Psoas muscle (tissue), 8 donors: Measurements from ENCODE around the gene DBN1. TPM values are rescaled to one million over a fixed set of nuclear protein-coding genes. Genes with fewer than 3 reads are reported as not detected.

Source experiments
- ATAC-seq, 4 donors: fragments of 200-7000 bp; cut with Tn5 transposase; one replicate each; pipeline ENCODE4 v1.9.1; 2020; ENCODE audit warnings: moderate library complexity in 3 of 4, mild to moderate bottlenecking in 2 of 4
- DNase-seq, 2 donors: peaks; one replicate each; pipeline ENCODE4 v3.0.0-alpha.2; 2020
- H3K27ac ChIP-seq: fragments of 200-600 bp; one replicate; pipeline ENCODE4 v1.8.0; 2022
- H3K27me3 ChIP-seq, 3 donors: fragments of 200-600 bp in 1 of 3; one replicate each; pipeline versions ENCODE4 v1.6.1 to v1.8.0; 2013 to 2022; ENCODE audit warnings: low read length in 2 of 3, mild to moderate bottlenecking in 2 of 3, moderate library complexity in 1 of 3; ENCODE audit not compliant: insufficient read depth in 3 of 3
- H3K36me3 ChIP-seq, 2 donors: fragments of 200-600 bp in 1 of 2; one replicate each; pipeline versions ENCODE4 v1.6.1 to v1.8.0; 2013 to 2022; ENCODE audit warnings: low read depth in 1 of 2, mild to moderate bottlenecking in 1 of 2, moderate library complexity in 1 of 2; ENCODE audit not compliant: insufficient read depth in 1 of 2
- H3K4me1 ChIP-seq: fragments of 200-600 bp; one replicate; pipeline ENCODE4 v1.8.0; 2022
- H3K4me3 ChIP-seq: fragments of 200-600 bp; one replicate; pipeline ENCODE4 v1.8.0; 2022; ENCODE audit warnings: mild to moderate bottlenecking
- H3K9me3 ChIP-seq: fragments of 200-600 bp; one replicate; pipeline ENCODE4 v1.8.0; 2022
- CTCF ChIP-seq: fragments of 200-600 bp; IDR thresholded peaks from one replicate; pipeline ENCODE4 v1.8.0; 2022; ENCODE audit warnings: antibody characterized with exemption
- WGBS, 3 donors: extraction: QIAGEN DNeasy Blood & Tissue Kit; methylation state at CpG; one replicate each; pipeline versions ENCODE4 v1.1.6 to v1.1.7; 2013; 5-methylcytosine and 5-hydroxymethylcytosine counted together
- intact Hi-C, 2 donors: fragments of 100-400 bp; cut with DNase I; formaldehyde crosslinking; loops; one replicate each; pipeline versions ENCODE4 v1.11.0 to v1.14.2; 2022
- long read RNA-seq, 2 donors: library from polyadenylated mRNA; unstranded; transcript quantifications; one replicate each; pipeline ENCODE4 v2.0.0, GENCODE V29; 2021
- polyA plus RNA-seq, 3 donors: library from polyadenylated mRNA; stranded (reverse); fragments of 200-250 nt; gene quantifications; one replicate each; pipeline ENCODE4 v1.2.3, GENCODE V29; 2013
- total RNA-seq, 4 donors: library from RNA; stranded (reverse); fragmentation: NEBNext Ultra II Directional in 2 of 4; extraction: Animal tissue kit (Norgen Biotek cat#: 25700) in 2 of 4; gene quantifications; one replicate each; pipeline versions ENCODE4 v1.2.1 to v1.2.4, GENCODE V29; 2021 to 2023
- donor health status: healthy with polysubstance abuse.
- donor health status: DM: no; HTN: no; CAD: no; lungs with moderate emphysema.
- donor health status: Bipolar disorder and iron deficiency.
- donor health status: healthy.
- donor health status: DM: yes; HTN: yes; CAD: no.
- donor health status: DM: no; HTN: no; CAD: no.
- donor health status: DM: no; HTN: no; CAD: no.
- donor health status: DM: yes; HTN: yes; CAD: no.

The DBN1 gene
- 10 to 100 TPM; 17.7 to 28.4 (median 24.3) TPM for total RNA-seq
- 10 to 100 TPM in 2 of 3 donors, 1 to 10 TPM in 1; 8.1 to 20.8 (median 20.1) TPM for polyA plus RNA-seq
- long read RNA-seq, donor 1, transcript DBN1-202 (14 exons, 2,995 nt): minor isoform, 16 of 56 reads
- long read RNA-seq, donor 1, transcript DBN1-203 (15 exons, 2,701 nt): major isoform, 24 of 56 reads
- long read RNA-seq, donor 1, partial matches to known transcripts: 7 of 56 reads
- long read RNA-seq, donor 1, other reads (novel, unspliced or antisense): 9 of 56 reads
- long read RNA-seq, donor 2, transcript DBN1-203 (15 exons, 2,701 nt): minor isoform, 12 of 61 reads
- long read RNA-seq, donor 2, transcript DBN1-202 (14 exons, 2,995 nt): major isoform, 31 of 61 reads
- long read RNA-seq, donor 2, partial matches to known transcripts: 9 of 61 reads
- long read RNA-seq, donor 2, other reads (novel, unspliced or antisense): 9 of 61 reads

DNA sequence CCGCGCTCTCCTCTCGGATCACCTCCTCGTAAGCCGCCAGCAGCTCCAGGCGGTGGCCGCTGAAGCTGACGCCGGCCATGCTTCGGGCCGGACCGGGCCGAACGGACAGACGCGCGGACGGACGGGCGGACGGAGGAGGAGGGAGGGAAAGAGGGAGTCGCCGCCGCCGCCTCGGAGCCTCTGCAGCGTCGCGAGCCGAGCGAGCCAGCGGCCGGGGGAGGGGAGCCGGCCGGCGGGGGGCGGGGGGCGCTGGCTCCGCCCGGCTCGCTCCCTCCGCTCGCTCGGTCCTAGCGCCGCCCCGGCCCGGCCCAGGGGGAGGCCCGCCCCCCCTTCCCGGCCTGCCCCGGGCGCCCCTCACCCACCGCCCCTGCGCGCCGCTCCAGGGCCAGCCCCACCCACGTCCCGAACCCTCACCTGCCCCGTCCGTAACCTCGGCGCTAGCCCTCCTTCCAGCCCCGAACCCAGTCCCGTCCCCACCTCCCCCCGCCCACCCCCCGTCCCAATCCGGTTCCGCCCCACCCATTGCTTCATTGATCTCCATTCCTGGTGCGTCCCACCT, at the start of gene DBN1:
Gene DBN1, minus strand, starts transcription at position 192 of the 559 bp plus-strand sequence. Its CDS starts 113 bp downstream, at position 79.
- peak; percentile 62 to 78 for DNase-seq
- ATAC-seq: peak; percentile 23 to 58 (median 46)
- Histone ChIP-seq H3K27me3 (no peaks in the 10 kb centered on the region), H3K36me3 (no peaks in the 10 kb centered on the region), H3K4me1 (peaks cover 11% of the 10 kb centered on the region), H3K4me3 (peak within 1 kb of the TSS; percentile 76), H3K9me3 (no peaks in the 10 kb centered on the region), H3K27ac (peak within 1 kb of the TSS; percentile 55)
- WGBS, 3 donors: 4 to 14% (median 8%) methylated on average over 7 to 65 of the region's 69 CpGs
- intact Hi-C loops: no loop called here
- no peak for TF ChIP-seq CTCF

- Histone ChIP-seq H3K36me3 (peaks cover 0 to 71% of the 10 kb centered on the region in 2 donors), H3K27me3 (no peaks in the 10 kb centered on the region), H3K4me3 (no peak overlapping the region), H3K9me3 (no peaks in the 10 kb centered on the region), H3K4me1 (peaks cover 35% of the 10 kb centered on the region), H3K27ac (peak overlapping the region; percentile 6)
- 41 to 80% (median 51%) methylated on average over 2 of the region's 2 CpGs for WGBS, 3 donors
- no peak for ATAC-seq
- intact Hi-C loops: no loop called here
- TF ChIP-seq CTCF: peak; percentile 4
- DNase-seq: peak in 1 of 2 donors; percentile 31
Measured at GRCh38 chr5:177520916-177521513, 47.6 kb upstream of the DBN1 start.

GRCh38 chr5:177520271-177520670, 46.8 kb upstream of the DBN1 start:
- Histone ChIP-seq H3K9me3 (no peaks in the 10 kb centered on the region), H3K4me1 (peaks cover 35% of the 10 kb centered on the region), H3K4me3 (no peak overlapping the region), H3K27ac (peak overlapping the region; percentile 6), H3K36me3 (peaks cover 0 to 72% of the 10 kb centered on the region in 2 donors), H3K27me3 (no peaks in the 10 kb centered on the region)
- no peak for TF ChIP-seq CTCF
- ATAC-seq (no peak), DNase-seq (peak in 1 of 2 donors; percentile 25)
- intact Hi-C loops: no loop called here
- WGBS, 3 donors: 77 to 94% (median 84%) methylated on average over 3 of the region's 3 CpGs

- Histone ChIP-seq H3K36me3 (peaks cover 0 to 72% of the 10 kb centered on the region in 2 donors), H3K4me1 (peaks cover 31% of the 10 kb centered on the region), H3K4me3 (peak overlapping the region; percentile 11), H3K27ac (peak overlapping the region; percentile 16), H3K9me3 (no peaks in the 10 kb centered on the region), H3K27me3 (no peaks in the 10 kb centered on the region)
- intact Hi-C loops: no loop called here
- no peak for TF ChIP-seq CTCF
- DNase-seq: peak in 1 of 2 donors; percentile 28
- WGBS, 3 donors: 78 to 89% (median 79%) methylated on average over 13 of the region's 13 CpGs
- no peak for ATAC-seq
Measured at GRCh38 chr5:177519463-177520235, 46.2 kb upstream of the DBN1 start.
